Measurements from ENCODE around the gene SLC12A7.
"Not testable (repeated sequence)": the region's sequence is repeated elsewhere in the genome, so short reads cannot be mapped to it uniquely, and the experiment has no call there.

SLC12A7 gene

GRCh38 chr5:1075555-1075881 is 36.3 kb downstream of the SLC12A7 start:
- DNase-seq: no peak

GRCh38 chr5:1074816-1075554 is 36.9 kb downstream of the SLC12A7 start:
- no peak for DNase-seq

GRCh38 chr5:1074226-1074625 is 37.6 kb downstream of the SLC12A7 start:
- DNase-seq: no peak

GRCh38 chr5:1073239-1074102 is 38.4 kb downstream of the SLC12A7 start:
- no peak for DNase-seq

GRCh38 chr5:1069720-1070088 is 42.2 kb downstream of the SLC12A7 start:
- DNase-seq: no peak

- DNase-seq: no peak
These were observed 42.8 kb downstream of the SLC12A7 start for GRCh38 chr5:1068895-1069719.

- DNase-seq: no peak
These were observed 43.5 kb downstream of the SLC12A7 start for GRCh38 chr5:1068204-1068894.

GRCh38 chr5:1067141-1068121 is 44.4 kb downstream of the SLC12A7 start:
- DNase-seq: no peak

GRCh38 chr5:1066676-1067075 is 45.2 kb downstream of the SLC12A7 start:
- DNase-seq: no peak

- DNase-seq: no peak
These were observed 45.8 kb downstream of the SLC12A7 start for GRCh38 chr5:1065891-1066650.

- DNase-seq: no peak
These were observed 46.6 kb downstream of the SLC12A7 start for GRCh38 chr5:1065143-1065750.

GRCh38 chr5:1064383-1065142 is 47.3 kb downstream of the SLC12A7 start:
- DNase-seq: no peak

- DNase-seq: no peak
These were observed 48.0 kb downstream of the SLC12A7 start for GRCh38 chr5:1063661-1064382.

- DNase-seq: no peak
These were observed 48.9 kb downstream of the SLC12A7 start for GRCh38 chr5:1062761-1063568.

- no peak for DNase-seq
These were observed 49.9 kb downstream of the SLC12A7 start for GRCh38 chr5:1061916-1062315.

GRCh38 chr5:1061292-1061691 is 50.6 kb downstream of the SLC12A7 start:
- DNase-seq: not testable (repeated sequence)

GRCh38 chr5:1060535-1060981 is 51.3 kb downstream of the SLC12A7 start:
- DNase-seq: no peak

GRCh38 chr5:1059884-1060263 is 52.0 kb downstream of the SLC12A7 start:
- no peak for DNase-seq
